SH-SY5Y (cell line): ENCODE results near the gene CELF5.

Experiments used
- GATA2 ChIP-seq: IDR thresholded peaks from 2 replicates; pipeline ENCODE4 v1.6.1; 2011; ENCODE audit warnings: mild to moderate bottlenecking, low read depth, low read length
- GATA3 ChIP-seq: IDR thresholded peaks from 2 replicates; pipeline ENCODE4 v1.6.1; 2011; ENCODE audit warnings: low read depth, mild to moderate bottlenecking, low read length, moderate library complexity

DNA sequence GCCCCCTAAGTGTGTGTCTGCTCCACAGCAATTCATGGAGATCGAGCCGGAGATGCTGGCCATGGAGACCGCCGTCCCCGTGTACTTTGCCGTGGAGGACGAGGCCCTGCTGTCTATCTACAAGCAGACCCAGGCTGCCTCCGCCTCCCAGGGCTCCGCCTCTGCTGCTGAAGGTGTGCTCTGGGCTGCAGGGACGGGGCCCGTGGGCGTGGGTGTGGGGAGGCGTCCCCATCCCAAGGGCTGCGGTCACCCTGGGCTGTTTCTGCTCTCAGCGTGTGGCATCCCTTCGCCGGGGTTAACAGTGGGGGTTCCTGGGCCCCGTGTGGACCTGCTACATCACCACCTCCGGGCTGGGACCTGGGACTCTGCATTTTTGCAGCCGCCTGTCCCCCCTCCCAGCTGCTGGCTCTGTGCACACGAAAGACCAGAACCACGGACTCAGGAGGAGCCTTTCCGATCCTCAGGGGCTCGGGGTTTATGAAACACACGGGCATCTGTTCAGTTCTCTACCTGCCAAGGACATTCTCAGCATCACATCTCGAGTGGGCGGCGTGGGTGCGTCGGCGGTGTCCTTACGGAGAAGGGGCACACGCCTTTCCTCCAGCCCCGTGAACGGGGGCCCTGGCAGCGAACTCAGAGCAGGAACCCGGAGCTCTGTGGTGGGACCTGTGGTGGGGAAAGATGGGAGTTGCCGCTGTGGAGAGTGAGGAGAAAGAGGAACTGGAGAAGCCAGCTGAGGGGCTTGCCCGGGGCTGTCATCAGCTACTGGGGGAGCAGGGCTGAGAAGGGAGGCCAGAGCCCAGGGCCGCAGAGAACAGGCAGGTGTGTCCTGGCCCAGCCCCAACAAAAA, 31.0 kb upstream of the CELF5 start:
- TF ChIP-seq GATA2 (no peak), GATA3 (no peak)
